ENCODE results near the gene MTREX. TPM values are rescaled to one million over a fixed set of nuclear protein-coding genes. Genes with fewer than 3 reads are reported as not detected.

Gene MTREX
- total RNA-seq, 1 experiment from 2014 or later, result 123 TPM

GRCh38 chr5:55467862-55468551 is 160.2 kb downstream of the MTREX start:
- no peak overlapping the region for H3K4me3 Mint-ChIP-seq
- Histone ChIP-seq H4K20me1 (ENCODE audit: control insufficient read depth, insufficient read depth, insufficient read length) (no peaks in the 10 kb centered on the region), H3K18ac (ENCODE audit: insufficient read length, low read depth, low read length) (no peak overlapping the region), H3K79me1 (ENCODE audit: insufficient read depth, low read depth, low read length, poor library complexity, severe bottlenecking) (peaks cover 2% of the 10 kb centered on the region), H2AFZ (ENCODE audit: low read length) (no peak overlapping the region), H3K23me2 (ENCODE audit: insufficient read length, low read depth, low read length, poor library complexity, severe bottlenecking) (no peaks in the 10 kb centered on the region), H2BK12ac (ENCODE audit: insufficient read length, low read depth, low read length) (no peak overlapping the region), H3K9ac (ENCODE audit: extremely low read depth, insufficient read length, low read length) (no peak overlapping the region), H3K56ac (ENCODE audit: insufficient read length, low read depth, low read length) (no peak overlapping the region), H3K14ac (ENCODE audit: insufficient read depth, low read length) (no peak overlapping the region), H4K5ac (ENCODE audit: insufficient read length, low read depth, low read length) (no peak overlapping the region), H2BK120ac (ENCODE audit: low read depth, low read length, poor library complexity, severe bottlenecking) (no peak overlapping the region), H3K79me2 (ENCODE audit: insufficient read depth, low read length) (no peaks in the 10 kb centered on the region; the same call in 1 of the 2 replicates), H2BK5ac (ENCODE audit: insufficient read length, low read length) (no peak overlapping the region), H4K91ac (ENCODE audit: insufficient read length, low read depth, low read length) (no peak overlapping the region), H3K23ac (ENCODE audit: insufficient read length, low read depth, low read length) (no peak overlapping the region), H2BK15ac (ENCODE audit: low read depth, low read length) (no peak overlapping the region), H3K27ac (ENCODE audit: insufficient read length, low read depth, low read length) (no peak overlapping the region), H4K8ac (replicated peaks; ENCODE audit: insufficient read length, low read depth, low read length) (no peak overlapping the region), H3K9me3 (ENCODE audit: control insufficient read depth, low read depth, low read length) (no peaks in the 10 kb centered on the region), H2AK5ac (ENCODE audit: insufficient read length, low read length) (no peak overlapping the region), H3K4me2 (ENCODE audit: insufficient read depth, insufficient read length, low read length) (no peak overlapping the region), H3K4ac (ENCODE audit: low read depth, low read length) (no peak overlapping the region), H3T11ph (ENCODE audit: low read length) (no peak overlapping the region), H3K27me3 (ENCODE audit: insufficient read depth, low read length) (no peaks in the 10 kb centered on the region), H3K4me1 (ENCODE audit: insufficient read depth, low read length) (no peaks in the 10 kb centered on the region), H2BK20ac (ENCODE audit: low read depth, low read length, poor library complexity, severe bottlenecking) (no peak overlapping the region)
- H3K27me3 Mint-ChIP-seq (ENCODE audit: low read depth), result no peaks in the 10 kb centered on the region
- no peak for DNase-seq
- no peaks in the 10 kb centered on the region for H3K9me3 Mint-ChIP-seq
- WGBS (ENCODE audit: extremely low coverage, insufficient read length, low lambda C conversion rate), result no CpG with 5 or more reads among the region's 5 CpGs
- peaks cover 10 to 55% (median 37%) of the 10 kb centered on the region in 3 experiments; a peak in 5 of 7 replicates for H3K36me3 Mint-ChIP-seq (ENCODE audit: insufficient read depth in 1 of 3, low read depth in 3 of 3)
- peaks cover 17 to 21% of the 10 kb centered on the region in 2 experiments for H3K4me1 Mint-ChIP-seq
- H3K27ac Mint-ChIP-seq, result peak overlapping the region in 2 of 3 experiments; percentile 55 to 92; a peak in 2 of 7 replicates
- TF ChIP-seq, protein P1, sequence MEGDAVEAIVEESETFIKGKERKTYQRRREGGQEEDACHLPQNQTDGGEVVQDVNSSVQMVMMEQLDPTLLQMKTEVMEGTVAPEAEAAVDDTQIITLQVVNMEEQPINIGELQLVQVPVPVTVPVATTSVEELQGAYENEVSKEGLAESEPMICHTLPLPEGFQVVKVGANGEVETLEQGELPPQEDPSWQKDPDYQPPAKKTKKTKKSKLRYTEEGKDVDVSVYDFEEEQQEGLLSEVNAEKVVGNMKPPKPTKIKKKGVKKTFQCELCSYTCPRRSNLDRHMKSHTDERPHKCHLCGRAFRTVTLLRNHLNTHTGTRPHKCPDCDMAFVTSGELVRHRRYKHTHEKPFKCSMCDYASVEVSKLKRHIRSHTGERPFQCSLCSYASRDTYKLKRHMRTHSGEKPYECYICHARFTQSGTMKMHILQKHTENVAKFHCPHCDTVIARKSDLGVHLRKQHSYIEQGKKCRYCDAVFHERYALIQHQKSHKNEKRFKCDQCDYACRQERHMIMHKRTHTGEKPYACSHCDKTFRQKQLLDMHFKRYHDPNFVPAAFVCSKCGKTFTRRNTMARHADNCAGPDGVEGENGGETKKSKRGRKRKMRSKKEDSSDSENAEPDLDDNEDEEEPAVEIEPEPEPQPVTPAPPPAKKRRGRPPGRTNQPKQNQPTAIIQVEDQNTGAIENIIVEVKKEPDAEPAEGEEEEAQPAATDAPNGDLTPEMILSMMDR (conservative IDR thresholded peaks at IDR 0.05), result no peak
